Measurements from ENCODE around the gene INPP5F.

The INPP5F gene, protein sequence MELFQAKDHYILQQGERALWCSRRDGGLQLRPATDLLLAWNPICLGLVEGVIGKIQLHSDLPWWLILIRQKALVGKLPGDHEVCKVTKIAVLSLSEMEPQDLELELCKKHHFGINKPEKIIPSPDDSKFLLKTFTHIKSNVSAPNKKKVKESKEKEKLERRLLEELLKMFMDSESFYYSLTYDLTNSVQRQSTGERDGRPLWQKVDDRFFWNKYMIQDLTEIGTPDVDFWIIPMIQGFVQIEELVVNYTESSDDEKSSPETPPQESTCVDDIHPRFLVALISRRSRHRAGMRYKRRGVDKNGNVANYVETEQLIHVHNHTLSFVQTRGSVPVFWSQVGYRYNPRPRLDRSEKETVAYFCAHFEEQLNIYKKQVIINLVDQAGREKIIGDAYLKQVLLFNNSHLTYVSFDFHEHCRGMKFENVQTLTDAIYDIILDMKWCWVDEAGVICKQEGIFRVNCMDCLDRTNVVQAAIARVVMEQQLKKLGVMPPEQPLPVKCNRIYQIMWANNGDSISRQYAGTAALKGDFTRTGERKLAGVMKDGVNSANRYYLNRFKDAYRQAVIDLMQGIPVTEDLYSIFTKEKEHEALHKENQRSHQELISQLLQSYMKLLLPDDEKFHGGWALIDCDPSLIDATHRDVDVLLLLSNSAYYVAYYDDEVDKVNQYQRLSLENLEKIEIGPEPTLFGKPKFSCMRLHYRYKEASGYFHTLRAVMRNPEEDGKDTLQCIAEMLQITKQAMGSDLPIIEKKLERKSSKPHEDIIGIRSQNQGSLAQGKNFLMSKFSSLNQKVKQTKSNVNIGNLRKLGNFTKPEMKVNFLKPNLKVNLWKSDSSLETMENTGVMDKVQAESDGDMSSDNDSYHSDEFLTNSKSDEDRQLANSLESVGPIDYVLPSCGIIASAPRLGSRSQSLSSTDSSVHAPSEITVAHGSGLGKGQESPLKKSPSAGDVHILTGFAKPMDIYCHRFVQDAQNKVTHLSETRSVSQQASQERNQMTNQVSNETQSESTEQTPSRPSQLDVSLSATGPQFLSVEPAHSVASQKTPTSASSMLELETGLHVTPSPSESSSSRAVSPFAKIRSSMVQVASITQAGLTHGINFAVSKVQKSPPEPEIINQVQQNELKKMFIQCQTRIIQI

DNA sequence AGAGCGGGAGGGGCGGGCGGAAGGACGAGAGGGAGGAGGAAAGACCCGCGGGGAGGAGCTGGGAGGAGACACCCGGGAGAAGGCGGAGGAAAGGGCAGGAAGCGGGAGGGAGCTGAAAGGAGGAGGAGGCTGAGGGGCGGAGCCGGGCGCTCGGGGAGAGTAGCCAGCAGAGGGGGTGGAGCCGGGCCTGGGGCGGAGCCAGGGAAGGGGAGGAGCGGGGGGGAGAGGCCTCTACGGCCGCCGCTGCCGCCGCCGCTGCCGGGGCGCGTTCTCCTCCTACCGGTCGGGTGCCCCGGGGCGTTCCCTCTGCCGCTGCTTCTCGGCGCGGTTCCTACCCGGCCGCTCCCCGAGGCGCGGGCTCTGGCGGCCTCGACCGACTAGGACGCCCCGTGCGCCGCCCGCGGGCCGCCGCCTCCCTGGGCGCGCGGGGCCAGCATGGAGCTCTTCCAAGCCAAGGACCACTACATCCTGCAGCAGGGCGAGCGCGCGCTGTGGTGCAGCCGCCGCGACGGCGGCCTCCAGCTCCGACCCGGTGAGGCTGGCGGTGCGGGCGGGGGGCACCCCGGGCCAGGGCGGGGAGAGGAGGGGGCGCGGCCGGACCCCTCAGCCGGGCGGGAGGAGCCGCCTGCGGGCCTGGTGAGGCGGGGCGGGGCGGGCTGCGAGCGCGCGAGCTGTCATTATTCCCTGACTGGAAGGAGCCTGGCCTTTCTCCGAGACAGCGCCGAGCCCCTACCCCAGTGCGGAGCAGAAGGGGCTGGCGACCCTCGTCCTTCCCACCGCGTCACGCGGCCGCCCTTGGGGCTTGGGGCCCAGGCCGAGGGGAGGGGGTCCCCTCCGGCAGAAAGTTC is at the start of gene INPP5F:
Gene INPP5F (plus strand): TSS at position 223 of the 848 bp plus-strand sequence. CDS start 213 bp downstream, at position 436.
- DNase-seq = peak; percentile 90

DNA sequence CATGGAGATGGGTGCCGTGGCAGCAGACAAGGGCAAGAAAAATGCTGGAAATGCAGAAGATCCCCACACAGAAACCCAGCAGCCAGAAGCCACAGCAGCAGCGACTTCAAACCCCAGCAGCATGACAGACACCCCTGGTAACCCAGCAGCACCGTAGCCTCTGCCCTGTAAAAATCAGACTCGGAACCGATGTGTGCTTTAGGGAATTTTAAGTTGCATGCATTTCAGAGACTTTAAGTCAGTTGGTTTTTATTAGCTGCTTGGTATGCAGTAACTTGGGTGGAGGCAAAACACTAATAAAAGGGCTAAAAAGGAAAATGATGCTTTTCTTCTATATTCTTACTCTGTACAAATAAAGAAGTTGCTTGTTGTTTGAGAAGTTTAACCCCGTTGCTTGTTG is 48.7 kb upstream of the INPP5F start:
- DNase-seq = no peak

DNA sequence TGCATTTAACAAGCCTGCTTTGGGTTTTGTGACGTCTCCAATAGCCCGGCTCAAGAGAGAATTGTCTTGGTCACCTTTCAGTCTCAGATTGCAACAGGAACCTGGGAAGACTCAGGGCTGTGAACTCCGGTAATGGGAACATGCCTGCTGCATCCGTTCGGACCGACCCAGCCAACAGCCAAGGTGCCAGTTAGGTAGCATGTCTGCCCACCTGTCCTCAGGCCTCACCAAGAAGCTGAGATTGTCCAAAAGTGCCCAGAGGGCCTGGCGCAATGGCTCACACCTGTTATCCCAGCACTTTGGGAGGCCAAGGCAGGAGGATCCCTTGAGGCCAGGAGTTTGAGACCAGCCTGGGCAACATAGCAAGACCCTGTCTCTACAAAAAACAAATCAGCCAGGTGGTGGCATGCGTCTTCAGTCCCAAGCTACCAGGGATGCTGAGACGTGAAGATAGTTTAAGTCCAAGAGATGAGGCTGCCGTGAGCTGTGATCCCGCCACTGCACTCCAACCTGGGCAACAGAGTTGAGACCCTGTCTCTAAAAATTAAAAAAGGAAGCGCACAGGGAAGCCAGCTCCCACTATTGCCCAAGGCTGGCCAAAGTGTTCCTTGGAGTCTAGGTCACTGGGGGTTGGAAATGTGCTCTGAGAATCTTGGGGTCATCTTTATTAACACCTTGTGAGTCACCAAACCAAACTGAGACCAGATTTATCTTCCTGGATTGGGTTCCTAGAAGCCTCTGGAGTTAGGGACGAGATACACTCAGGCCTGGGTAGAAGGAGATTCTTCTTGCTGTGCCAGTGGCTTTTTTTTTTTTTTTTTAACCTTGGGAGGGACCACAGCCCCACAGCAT is 47.7 kb upstream of the INPP5F start:
- DNase-seq = no peak

DNA sequence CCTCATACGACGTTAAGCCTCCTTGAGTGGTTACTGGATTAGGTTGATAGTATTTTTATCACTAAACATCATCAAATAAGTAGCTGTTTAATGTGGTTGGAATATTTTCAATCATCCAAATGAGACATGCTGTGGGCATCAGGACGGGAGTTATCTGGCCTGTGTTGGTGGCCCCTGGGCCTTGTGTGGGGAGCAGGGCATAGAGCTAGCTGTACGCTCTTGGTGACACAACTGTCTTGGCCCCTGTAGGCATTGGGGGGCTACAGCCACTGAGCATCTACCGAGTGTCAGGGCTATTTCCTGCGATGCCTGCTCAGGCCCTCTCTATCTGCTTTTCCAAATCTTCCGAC is 46.4 kb upstream of the INPP5F start:
- no peak for DNase-seq

DNA sequence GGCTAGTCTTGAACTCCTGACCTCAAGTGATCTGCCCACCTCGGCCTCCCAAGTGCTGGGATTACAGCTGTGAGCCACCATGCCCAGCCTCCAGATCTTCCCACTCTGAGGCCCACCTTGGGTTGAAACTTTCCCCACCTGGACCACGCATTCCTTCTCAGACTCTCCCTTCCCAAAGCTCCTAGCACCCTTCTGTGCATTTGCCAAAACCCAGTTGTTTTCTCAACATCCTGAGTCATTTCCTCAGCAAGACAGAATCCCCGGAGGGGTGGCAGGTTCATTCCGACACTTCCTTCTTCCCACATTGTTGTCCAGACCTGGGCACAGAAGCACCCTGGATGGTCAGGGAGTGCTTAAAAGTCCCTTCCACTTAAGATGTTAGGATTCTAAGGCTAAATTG is 45.8 kb upstream of the INPP5F start:
- DNase-seq = no peak

DNA sequence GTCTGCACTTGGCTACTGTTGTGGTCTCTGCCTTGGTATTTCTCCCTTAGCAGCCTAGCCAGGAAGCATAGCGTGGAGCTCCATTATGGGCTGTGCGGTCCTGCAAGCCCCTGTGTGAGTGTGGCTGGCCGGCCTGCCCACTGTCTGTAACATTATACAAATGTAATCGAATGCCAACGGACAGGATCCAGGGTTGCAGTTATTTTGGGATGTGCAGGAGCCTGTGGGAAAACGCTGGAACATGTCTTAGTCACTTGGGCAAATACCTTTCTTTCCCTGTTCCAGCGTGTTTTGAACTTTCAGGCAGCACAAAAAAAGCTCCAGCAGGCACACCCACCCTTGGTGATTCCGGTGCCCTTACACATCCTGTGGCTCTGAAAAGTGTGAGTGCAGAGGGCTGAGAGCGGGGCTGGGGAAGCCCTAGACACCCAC is 45.2 kb upstream of the INPP5F start:
- no peak for DNase-seq

DNA sequence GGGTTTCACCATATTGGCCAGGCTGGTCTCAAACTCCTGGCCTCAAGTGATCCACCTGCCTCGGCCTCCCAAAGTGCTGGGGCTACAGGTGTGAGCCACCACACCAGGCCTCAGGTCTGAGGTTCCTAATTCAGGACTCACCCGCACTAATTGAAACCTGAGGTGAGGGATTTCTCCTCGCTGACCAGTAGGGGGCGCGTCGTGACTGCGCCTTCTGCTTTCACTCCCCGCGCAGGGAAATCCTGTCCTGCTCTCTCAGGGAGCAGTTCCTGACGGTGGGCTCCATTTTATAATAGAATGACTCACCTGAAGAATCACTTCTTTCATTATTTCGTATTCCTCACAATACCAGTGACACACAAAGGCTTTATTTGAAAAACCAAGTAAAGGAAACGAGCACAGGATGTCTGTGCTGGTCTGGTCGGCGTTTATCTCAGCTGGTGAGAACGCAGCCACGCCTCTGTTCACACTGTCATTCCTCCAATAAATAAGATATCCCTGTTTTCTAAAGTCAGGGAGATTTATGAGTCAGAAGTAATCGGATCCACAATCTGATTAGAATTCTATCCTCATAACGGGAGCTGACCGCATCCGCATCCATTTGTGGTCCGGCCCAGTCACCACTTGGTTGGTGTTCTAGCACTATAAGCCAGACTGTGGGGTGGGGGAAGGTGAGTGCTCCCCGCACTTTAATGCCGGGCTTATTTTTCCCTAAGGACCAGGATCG is 39.2 kb upstream of the INPP5F start:
- no peak for DNase-seq

DNA sequence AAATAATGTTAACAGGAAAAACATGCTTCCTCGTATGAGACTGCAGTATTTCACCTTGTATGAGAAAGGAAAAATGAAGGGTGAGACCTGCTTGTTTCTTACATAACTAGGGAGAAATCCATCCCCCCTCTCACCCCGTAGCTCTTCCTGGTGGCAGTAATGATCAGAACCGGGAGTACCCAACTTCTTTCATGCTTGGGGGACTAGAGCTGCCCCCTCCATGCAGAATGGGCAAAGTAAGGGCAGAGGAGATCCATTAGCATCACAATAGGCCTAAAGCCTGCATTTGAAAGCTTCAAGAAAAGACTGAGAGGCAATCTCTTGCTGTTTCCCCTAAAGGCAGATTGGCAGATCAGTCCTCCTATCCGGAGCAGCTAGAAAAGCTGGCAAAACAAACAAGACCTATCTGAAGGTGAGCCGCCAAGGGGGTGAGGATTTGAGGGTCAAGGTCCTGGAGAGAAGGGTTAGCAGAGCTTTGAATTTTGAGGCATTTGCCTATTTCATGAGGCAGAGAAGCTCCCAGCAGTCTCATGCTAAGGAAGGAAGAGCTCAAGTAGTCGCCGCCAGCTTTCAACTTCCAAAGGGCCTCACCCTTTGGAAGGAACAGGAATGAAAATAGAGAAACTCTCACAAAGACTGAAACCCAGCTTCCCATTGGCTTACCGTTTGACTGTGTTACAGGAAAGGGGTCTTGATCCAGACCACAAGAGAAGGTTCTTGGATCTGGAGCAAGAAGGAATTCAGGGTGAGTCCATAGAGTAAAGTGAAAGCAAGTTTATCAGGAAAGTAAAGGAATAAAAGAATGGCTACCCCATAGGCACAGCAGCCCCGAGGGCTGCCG is 38.4 kb upstream of the INPP5F start:
- DNase-seq = no peak

DNA sequence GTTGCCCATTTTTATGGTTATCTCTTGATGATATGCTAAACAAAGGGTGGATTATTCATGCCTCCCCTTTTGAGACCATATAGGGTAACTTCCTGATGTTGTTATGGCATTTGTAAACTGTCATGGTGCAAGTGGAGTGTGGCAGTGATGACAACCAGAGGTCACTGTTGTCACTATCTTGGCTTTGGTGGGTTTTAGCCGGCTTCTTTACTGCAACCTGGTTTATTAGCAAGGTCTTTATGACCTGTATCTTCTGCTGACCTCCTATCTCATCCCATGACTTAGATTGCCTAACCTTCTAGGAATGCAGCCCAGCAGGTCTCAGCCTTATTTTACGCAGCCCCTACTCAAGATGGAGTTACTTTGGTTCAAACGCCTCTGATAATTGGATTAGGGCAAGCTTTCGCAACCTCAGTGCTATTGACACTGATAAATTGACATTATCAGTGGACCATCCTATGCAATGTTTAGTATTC is 37.8 kb upstream of the INPP5F start:
- no peak for DNase-seq

DNA sequence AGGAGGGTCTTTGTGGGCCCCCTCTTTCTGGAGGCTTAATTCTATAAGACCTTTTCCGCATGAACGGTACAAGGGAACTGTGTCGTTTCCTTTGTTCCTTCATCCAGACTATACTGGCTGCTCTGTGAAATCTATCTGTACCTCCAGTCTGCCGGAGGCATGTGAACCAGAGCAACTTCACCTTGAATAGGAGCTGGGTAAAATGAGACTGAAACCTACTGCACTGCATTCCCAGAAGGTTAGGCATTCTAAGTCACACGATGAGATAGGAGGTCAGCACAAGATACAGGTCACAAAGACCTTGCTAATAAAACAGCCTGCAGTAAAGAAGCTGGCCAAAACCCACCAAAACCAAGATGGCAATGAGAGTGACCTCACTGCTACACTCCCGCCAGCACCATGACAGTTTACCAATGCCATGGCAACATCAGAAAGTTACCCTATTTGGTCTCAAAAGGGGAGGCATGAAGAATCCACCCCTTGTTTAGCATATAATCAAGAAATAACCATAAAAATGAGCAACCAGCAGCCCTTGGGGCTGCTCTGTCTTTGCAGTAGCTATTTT is 36.8 kb upstream of the INPP5F start:
- no peak for DNase-seq

DNA sequence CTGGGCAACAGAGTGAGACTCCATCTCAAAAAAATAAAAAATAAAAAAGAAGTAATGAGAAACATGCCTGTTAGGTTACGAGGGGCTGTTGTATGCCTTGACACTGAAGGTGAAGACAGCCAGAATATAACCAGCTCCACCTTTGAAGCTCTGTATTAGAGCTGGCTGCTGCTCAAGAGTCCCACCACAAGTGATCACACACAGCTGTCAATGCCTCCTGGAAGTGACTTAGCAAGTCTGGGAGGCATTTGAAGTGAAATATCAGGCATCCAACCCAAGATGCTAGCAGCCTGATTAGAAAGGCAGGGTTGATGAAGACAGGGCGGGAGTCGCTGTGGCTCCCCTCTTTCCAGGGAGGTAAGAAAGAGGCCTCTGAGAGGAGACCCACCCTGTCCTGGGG is 34.1 kb upstream of the INPP5F start:
- DNase-seq = no peak

DNA sequence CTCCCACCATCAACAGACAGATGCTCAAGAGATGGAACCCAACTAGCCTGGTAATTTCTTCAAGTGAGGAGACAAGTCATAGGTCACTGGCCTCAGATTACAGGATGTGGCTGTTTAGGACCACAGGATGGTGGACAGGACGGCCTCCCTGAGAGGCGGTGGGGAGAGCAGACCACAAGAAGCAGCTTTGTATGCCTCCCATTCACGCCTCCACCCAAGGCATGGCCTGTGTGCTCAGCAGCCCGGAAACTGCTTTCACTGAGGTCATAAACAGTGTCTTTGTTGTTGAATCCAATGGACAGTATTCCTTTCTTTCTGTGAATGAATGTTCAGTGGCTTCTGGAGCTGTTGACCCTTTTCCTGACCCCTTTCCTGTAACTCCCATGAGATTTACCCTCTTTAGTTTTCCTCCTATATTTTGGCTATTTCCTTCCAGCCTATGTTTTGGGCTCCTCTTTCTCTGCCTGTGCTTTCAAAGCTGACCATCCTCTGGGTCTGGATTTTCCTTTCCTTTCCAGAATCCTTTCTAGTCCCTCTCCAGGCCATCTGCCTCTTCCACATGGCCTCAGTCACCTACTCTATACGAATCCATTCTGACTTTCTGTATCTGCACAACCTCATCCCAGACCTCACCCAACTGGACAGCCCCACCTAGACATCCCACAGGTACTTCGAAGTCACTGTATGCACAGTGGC is 32.4 kb upstream of the INPP5F start:
- no peak for DNase-seq

DNA sequence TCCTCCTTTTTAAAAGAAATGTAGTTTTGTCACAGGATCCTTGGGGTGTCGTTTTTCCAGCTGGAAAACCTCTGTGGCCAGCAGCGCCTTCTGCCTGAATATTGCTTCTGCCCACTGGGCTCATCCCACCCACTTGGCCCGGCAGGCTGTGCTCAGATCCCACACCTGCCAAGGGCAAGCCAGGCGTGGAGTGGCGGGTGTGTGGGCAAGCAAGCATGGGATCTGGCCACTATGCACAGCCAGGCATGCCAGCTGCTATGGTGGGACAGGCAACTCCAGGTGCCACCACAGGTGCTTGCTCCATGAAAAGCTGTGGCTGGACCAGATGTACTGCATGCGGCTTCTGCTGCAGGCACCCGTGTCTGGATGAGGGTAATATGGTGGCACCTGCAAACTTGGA is 31.2 kb upstream of the INPP5F start:
- DNase-seq = no peak

DNA sequence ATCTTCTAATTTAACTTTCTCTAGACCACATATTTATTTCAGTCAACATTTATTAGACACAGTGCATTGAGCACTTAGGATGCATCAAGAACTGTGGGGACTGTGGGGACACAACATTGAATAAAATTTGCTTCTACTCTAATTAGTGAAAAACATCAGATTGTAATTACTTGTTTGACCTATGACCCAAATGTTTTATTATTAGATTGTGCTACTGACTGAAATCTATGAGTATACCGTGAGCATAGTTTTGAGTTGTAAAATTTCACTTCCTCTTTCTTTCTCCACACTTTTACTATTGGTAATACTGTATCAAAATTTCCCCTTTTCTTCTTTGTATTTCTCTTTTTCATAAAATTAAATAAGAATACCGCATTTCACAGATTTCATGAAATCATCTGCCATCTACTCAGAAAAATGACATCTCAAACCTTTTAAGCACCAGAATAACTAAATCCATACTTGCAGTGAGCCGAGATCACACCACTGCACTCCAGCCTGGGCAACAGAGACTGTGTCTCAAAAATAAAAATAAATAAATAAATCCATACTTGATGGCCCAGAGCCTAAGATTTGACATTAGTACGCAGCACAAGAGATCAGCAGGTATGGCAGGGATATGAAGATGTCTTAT is 25.4 kb upstream of the INPP5F start:
- DNase-seq = no peak

DNA sequence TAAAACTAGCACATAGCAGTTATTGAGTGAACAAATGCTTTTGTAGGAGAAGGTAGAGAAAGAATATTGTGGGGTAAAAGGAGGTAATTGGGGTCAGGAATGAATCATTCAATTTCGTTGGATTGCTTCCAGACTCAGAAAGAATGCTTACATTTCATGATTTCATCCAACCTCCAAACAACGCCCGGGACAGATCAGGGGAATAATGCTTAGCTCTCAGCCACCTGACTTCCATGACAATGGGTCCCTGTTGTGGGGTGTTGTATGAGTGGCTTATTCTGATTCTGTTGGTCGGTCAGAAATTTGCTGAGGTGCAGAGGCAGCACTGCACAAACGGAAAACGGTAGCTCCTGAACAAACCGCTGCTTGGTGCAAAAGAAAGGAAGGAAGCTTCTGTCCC is 24.0 kb upstream of the INPP5F start:
- no peak for DNase-seq

DNA sequence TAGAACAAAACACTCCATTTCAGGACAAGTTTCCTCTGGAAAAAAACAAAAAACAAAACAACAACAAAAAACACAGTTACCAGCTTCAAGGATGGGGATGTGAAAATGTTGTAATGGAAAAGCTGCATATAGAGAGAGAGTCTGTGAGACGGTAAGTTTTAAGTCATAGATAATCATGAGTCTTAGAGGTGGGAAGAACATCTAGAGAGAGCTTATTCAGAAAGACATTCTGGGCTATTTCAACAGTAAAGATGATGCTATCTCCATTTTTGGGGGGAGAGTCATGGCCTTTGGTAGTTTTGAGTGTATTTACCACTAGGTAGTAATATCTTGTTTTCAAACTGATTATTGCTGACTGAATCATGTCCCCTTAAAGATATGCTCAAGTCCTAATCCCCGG is 23.3 kb upstream of the INPP5F start:
- DNase-seq = no peak

DNA sequence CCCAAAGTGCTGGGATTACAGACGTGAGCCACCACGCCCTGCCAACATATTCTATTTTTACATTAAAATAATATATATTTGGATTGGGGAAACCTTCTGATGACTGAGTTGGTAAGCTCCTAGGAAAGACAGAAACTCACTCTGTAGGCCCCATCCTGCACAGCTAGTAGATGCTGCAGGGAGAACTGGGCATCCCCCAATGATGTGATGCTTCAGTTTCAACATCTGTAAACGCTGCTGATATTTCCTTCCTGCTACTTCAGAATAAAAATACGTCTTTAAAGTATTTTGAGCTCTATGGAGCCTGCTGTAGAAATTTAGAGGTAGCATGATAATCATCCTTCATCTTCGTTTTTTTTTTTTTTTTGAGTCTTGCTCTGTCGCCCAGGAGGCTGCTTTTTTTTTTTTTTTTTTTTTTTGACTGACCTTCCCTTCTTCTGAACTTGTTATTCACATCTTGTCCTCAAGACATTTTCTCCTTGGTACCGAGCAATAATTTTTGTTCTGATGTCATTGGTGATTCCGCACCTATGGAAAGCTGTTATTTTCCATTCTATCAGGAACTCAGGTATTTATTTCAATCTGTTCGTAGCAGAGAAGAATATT is 21.8 kb upstream of the INPP5F start:
- DNase-seq = no peak

DNA sequence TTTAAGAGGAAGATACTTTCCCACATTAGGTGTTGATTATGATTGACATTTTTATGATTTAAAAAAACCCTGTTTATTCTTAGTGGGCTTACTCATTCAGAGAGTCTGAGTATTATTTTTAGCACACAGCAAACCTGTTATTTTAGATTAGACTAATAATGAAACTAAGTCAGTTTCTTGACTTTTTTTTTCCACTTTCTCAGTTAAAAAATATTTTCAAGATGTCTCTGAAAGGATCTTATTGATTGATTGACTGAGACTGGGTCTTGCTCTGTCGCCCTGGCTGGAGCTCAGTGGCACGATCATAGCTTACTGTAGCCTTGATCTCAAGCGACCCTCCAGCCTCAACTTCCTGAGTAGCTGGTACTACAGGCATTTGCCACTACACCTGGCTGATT is 20.4 kb upstream of the INPP5F start:
- DNase-seq = no peak

All from NCI-H446 treated with DMSO at 0.1 percent for 48 hours (cell line).